NCI-H345 treated with DMSO at 0.1 percent for 48 hours (cell line): ENCODE results near the gene NNMT.

Experiments used
- DNase-seq: peaks from one replicate; lab custom pipeline; 2025; ENCODE audit not compliant: unreplicated experiment; lab: John Stamatoyannopoulos, UW

The NNMT gene

DNA sequence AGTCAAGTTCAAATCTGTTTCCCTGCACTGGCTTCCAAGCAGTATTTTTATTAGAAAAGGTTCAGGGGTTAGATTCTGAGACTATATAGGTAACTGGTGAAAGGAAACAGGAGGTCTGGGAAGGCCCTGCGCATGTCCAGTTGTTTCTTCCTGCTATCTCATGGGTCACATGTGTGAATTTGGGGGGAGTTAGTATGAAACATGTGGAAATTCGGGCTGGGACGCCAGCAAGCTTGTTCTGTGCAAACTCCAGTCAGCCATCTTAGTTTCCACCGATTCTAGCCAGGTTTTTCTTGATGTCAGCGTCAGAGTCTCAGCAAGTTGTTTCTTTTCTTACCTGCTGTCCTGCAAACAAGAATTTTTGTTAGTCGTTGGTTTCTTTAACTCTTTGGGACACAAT lies 46.8 kb downstream of the NNMT start:
- no peak for DNase-seq

GRCh38 chr11:114343493-114343892 lies 47.3 kb downstream of the NNMT start:
- DNase-seq: no peak

GRCh38 chr11:114344494-114344893 lies 48.3 kb downstream of the NNMT start:
- no peak for DNase-seq

- no peak for DNase-seq
Observed at GRCh38 chr11:114345575-114346222, 49.5 kb downstream of the NNMT start.

DNA sequence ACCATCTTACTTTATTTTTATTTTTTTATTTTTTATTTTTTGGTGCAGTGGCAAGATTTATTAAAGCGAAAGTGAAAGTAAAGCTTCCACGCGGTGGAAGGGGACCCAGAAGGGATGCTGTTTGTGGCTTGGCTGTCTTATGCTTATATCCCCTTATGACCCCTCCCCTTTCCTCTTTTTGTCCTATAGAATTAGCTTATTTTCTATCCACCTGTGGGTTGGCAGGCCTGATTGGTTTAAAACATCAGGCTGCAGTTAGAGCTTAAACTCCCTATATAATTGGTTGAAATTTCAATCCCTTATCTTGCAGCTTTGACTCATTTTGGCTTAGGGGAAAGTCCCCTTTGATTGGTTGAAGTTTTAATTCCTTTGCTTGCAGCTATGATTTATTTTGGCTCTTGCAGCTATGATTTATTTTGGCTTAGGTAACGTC lies 50.5 kb downstream of the NNMT start:
- DNase-seq: no peak

GRCh38 chr11:114348200-114349191 lies 52.3 kb downstream of the NNMT start:
- DNase-seq: peak; percentile 1

DNA sequence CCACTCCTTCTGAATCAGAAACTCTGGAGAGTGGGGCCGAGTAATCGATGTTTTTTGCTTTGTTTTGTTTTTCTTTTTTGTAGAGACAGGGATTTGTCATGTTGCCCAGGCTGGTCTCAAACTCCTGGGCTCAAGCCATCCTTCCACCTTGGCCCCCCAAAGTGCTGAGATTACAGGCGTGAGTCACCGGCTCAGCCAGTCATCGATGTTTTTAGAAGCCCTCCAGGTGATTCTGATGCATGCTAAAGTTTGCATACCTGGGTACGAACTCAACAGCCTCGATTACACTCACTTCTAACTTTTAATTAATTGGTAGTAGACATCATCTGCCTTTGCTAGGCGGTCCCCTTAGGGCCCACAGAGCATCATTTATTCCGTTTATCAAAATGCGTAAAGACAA lies 53.8 kb downstream of the NNMT start:
- no peak for DNase-seq

DNA sequence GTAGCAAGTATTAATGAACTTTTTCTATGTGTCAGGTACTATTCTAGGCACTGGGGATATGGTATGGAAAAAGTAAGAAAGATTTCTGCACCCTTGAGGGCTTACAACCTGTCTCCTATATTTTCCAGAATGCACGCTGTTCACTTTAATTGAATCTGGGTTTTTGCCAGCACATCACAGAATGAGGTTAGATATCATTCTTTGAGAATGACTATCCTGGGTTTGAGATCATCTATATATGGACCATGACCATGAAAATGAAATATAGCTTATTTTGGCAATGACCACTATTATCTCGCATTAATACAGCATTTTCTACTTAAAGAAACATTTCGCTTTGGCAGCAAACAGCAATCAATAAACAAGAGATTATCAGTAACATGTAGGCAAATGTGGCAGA lies 57.2 kb downstream of the NNMT start:
- no peak for DNase-seq

DNA sequence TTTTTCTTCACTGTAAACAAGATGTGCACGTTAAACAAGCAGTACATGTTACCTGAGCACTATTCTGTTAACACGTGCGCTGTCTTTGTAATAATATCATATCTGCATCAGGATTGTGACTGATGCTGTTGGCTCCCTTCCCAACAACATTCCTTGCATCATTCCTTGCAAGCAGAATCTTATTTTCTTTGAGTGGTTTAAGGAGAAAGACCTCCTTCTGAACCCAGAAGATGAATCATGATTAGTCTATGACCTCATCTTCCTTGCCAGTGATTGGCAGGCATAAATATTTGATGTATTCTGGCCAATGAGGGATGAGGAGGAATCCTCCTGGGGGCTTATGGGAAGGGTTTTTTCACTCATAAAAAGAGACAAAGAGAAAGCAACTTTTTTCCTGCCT lies 57.9 kb downstream of the NNMT start:
- DNase-seq: no peak

GRCh38 chr11:114358716-114359115 lies 62.5 kb downstream of the NNMT start:
- DNase-seq: no peak

GRCh38 chr11:114359342-114359741 lies 63.1 kb downstream of the NNMT start:
- DNase-seq: no peak

- no peak for DNase-seq
Observed at GRCh38 chr11:114362326-114362725, 66.1 kb downstream of the NNMT start.

- DNase-seq: no peak
Observed at GRCh38 chr11:114362958-114363357, 66.8 kb downstream of the NNMT start.
